ENCODE data around the gene CCDC120. TPM values are rescaled to one million over a fixed set of nuclear protein-coding genes. Genes with fewer than 3 reads are reported as not detected.
A peak's percentile ranks its signal among the peaks of the same experiment; 100 is the strongest.

The CCDC120 gene
- polyA plus RNA-seq, 3 donors: 0.11 to 0.89 TPM; not detected in 1

DNA sequence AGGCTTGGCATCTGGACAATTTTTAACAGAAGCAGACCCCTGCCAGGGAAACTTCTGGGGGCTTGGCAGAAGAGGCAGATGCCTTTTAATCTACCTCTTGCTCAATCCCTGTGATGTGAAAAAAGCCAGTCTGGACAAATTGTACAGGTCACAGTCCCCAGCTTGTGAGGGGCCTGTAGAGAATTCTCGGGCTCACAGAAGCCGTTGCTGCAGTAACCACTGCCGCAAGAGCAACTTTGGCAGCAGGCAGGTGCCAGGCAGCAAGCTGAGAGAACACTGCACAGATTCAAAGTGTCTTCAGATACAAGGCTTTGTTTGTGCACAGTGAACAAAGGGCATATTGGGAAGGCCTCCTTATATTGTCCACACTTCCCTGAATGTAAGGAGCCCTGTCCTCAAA is 53.0 kb downstream of the CCDC120 start:
- intact Hi-C loops (cut with micrococcal nuclease): no loop called here
- Mint-ChIP-seq H3K36me3 (peaks cover 44 to 67% of the 10 kb centered on the region in 2 donors), H3K4me3 (no peak overlapping the region), H3K27me3 (ENCODE audit: low read depth in 3 of 3) (peaks cover 0 to 5% (median 0%) of the 10 kb centered on the region in 3 donors), H3K9me3 (peaks cover 0 to 2% (median 1%) of the 10 kb centered on the region in 7 donors), H3K4me1 (no peaks in the 10 kb centered on the region), H3K27ac (peak overlapping the region in 1 of 7 donors; percentile 42)
- Histone ChIP-seq H3K79me2 (ENCODE audit: insufficient read depth, low read length) (no peaks in the 10 kb centered on the region), H3K27me3 (ENCODE audit: control insufficient read depth in 2 of 2, insufficient read depth in 2 of 2, low read length in 2 of 2) (no peaks in the 10 kb centered on the region), H4K20me1 (ENCODE audit: insufficient read depth, low read length) (no peaks in the 10 kb centered on the region), H3K4me3 (replicated peaks in 1 of 3; ENCODE audit: low read depth in 2 of 3, low read length in 3 of 3) (no peak overlapping the region), H3K4me1 (ENCODE audit: control insufficient read depth in 1 of 2, insufficient read depth in 2 of 2, low read length in 2 of 2) (no peaks in the 10 kb centered on the region), H3K9ac (ENCODE audit: insufficient read depth, low read length, poor library complexity, severe bottlenecking) (no peak overlapping the region), H3K9me3 (replicated peaks in 1 of 2; ENCODE audit: control insufficient read depth in 1 of 2, insufficient read depth in 1 of 2, low read length in 2 of 2) (no peaks in the 10 kb centered on the region), H3K27ac (ENCODE audit: low read depth in 1 of 2, low read length in 2 of 2) (no peak overlapping the region), H3K4me2 (replicated peaks; ENCODE audit: extremely low read depth, low read length, poor library complexity, severe bottlenecking) (no peak overlapping the region), H3K36me3 (replicated peaks in 1 of 2; ENCODE audit: control insufficient read depth in 1 of 2, insufficient read depth in 2 of 2, low read length in 2 of 2) (peaks cover 49 to 57% of the 10 kb centered on the region in 2 donors), H2AFZ (ENCODE audit: insufficient read depth, low read depth, low read length, poor library complexity, severe bottlenecking) (no peak overlapping the region)
- TF ChIP-seq, protein P1, sequence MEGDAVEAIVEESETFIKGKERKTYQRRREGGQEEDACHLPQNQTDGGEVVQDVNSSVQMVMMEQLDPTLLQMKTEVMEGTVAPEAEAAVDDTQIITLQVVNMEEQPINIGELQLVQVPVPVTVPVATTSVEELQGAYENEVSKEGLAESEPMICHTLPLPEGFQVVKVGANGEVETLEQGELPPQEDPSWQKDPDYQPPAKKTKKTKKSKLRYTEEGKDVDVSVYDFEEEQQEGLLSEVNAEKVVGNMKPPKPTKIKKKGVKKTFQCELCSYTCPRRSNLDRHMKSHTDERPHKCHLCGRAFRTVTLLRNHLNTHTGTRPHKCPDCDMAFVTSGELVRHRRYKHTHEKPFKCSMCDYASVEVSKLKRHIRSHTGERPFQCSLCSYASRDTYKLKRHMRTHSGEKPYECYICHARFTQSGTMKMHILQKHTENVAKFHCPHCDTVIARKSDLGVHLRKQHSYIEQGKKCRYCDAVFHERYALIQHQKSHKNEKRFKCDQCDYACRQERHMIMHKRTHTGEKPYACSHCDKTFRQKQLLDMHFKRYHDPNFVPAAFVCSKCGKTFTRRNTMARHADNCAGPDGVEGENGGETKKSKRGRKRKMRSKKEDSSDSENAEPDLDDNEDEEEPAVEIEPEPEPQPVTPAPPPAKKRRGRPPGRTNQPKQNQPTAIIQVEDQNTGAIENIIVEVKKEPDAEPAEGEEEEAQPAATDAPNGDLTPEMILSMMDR (IDR thresholded peaks at IDR 0.05): no peak
- no peak for DNase-seq
- 92% methylated on average over 2 of the region's 3 CpGs for WGBS (ENCODE audit: insufficient coverage)

DNA sequence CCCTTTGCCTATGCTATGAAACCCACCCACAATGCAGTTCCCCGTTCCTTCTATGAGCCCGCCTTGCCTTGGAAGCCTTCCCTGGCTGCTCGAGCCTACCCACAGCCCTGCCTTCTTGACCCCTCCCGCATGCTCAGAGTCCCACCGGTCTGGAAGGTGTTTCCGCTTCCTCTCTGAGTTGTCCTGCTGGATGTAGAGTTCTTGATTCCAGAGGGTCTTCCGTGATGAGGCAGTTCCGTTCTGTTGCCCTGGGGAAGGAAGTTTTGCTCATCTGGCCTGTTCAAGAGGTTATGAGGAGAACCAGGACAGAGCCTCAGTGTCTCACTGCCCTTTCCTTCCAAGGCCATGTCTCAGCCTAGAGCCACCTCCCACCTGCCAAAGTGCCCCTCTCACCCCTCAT is 57.3 kb downstream of the CCDC120 start:
- no peak overlapping the region for H2AFZ ChIP-seq (ENCODE audit: insufficient read depth, low read depth, low read length, poor library complexity, severe bottlenecking)
- intact Hi-C loops (cut with micrococcal nuclease): no loop called here
- H3K4me3 ChIP-seq (replicated peaks in 1 of 3; ENCODE audit: low read depth in 2 of 3, low read length in 3 of 3): no peak overlapping the region
- 100% methylated on average over 2 of the region's 8 CpGs for WGBS (ENCODE audit: insufficient coverage)
- no peak overlapping the region for H3K9ac ChIP-seq (ENCODE audit: insufficient read depth, low read length, poor library complexity, severe bottlenecking)
- no peak overlapping the region for H3K4me2 ChIP-seq (replicated peaks; ENCODE audit: extremely low read depth, low read length, poor library complexity, severe bottlenecking)
- peak overlapping the region in 2 of 7 donors; percentile 2 to 6 for H3K27ac Mint-ChIP-seq
- peaks cover 53 to 68% of the 10 kb centered on the region in 2 donors for H3K36me3 Mint-ChIP-seq
- no peaks in the 10 kb centered on the region for H3K79me2 ChIP-seq (ENCODE audit: insufficient read depth, low read length)
- TF ChIP-seq, protein P1 (IDR thresholded peaks at IDR 0.05): no peak
- H3K9me3 Mint-ChIP-seq: peaks cover 0 to 2% (median 0%) of the 10 kb centered on the region in 7 donors
- H3K4me3 Mint-ChIP-seq: no peak overlapping the region
- no peaks in the 10 kb centered on the region for H3K4me1 ChIP-seq (ENCODE audit: control insufficient read depth in 1 of 2, insufficient read depth in 2 of 2, low read length in 2 of 2)
- H3K27ac ChIP-seq (ENCODE audit: low read depth in 1 of 2, low read length in 2 of 2): no peak overlapping the region
- H3K36me3 ChIP-seq (replicated peaks in 1 of 2; ENCODE audit: control insufficient read depth in 1 of 2, insufficient read depth in 2 of 2, low read length in 2 of 2): peaks cover 63 to 73% of the 10 kb centered on the region in 2 donors
- no peak for DNase-seq
- H3K9me3 ChIP-seq (replicated peaks in 1 of 2; ENCODE audit: control insufficient read depth in 1 of 2, insufficient read depth in 1 of 2, low read length in 2 of 2): no peaks in the 10 kb centered on the region
- H3K27me3 ChIP-seq (ENCODE audit: control insufficient read depth in 2 of 2, insufficient read depth in 2 of 2, low read length in 2 of 2): no peaks in the 10 kb centered on the region
- H4K20me1 ChIP-seq (ENCODE audit: insufficient read depth, low read length): no peaks in the 10 kb centered on the region
- H3K4me1 Mint-ChIP-seq: peaks cover 1% of the 10 kb centered on the region
- H3K27me3 Mint-ChIP-seq (ENCODE audit: low read depth in 3 of 3): peaks cover 0 to 5% (median 0%) of the 10 kb centered on the region in 3 donors

Measured in CD14-positive monocyte (primary cell).